Measurements from ENCODE around the gene EXOSC7. TPM values are rescaled to one million over a fixed set of nuclear protein-coding genes. Genes with fewer than 3 reads are reported as not detected.

The EXOSC7 gene
- total and polyA plus RNA-seq, 4 experiments from 2014 or later = 44.6 to 66.9 (median 47.3) TPM

GRCh38 chr3:45057557-45057956 lies 81.5 kb downstream of the EXOSC7 start:
- DNase-seq = no peak
- H3K9me3 Mint-ChIP-seq = no peaks in the 10 kb centered on the region
- peaks cover 4 to 8% of the 10 kb centered on the region in 2 donors for H3K27me3 Mint-ChIP-seq
- H3K4me3 ChIP-seq (ENCODE audit: low read length in 2 of 2) = no peak overlapping the region
- H3K4me1 Mint-ChIP-seq = peaks cover 0 to 7% (median 4%) of the 10 kb centered on the region in 4 donors
- H3K9me3 ChIP-seq (ENCODE audit: control insufficient read depth in 1 of 2, low read length in 2 of 2) = no peaks in the 10 kb centered on the region
- POLR2A ChIA-PET (ENCODE audit: partially characterized antibody) = no interaction called here
- intact Hi-C loops (cut with micrococcal nuclease) = no loop called here
- H3K27me3 ChIP-seq (ENCODE audit: insufficient read depth, low read length) = no peaks in the 10 kb centered on the region
- no peaks in the 10 kb centered on the region for H3K36me3 ChIP-seq (ENCODE audit: insufficient read depth, low read length)
- no peaks in the 10 kb centered on the region for H3K4me1 ChIP-seq (ENCODE audit: insufficient read depth, low read length)
- no peak overlapping the region for H3K4me3 Mint-ChIP-seq
- CTCF ChIA-PET (ENCODE audit: partially characterized antibody) = interaction anchor here (5.5 to 7.8 kb wide), 2 partner anchors 15 to 153 kb away, joined by 22 to 42 read pairs; no protein-coding TSS in a partner anchor
- no peak overlapping the region for H3K27ac Mint-ChIP-seq
- H3K27ac ChIP-seq (ENCODE audit: low read depth, low read length) = no peak overlapping the region
- H3K36me3 Mint-ChIP-seq = no peaks in the 10 kb centered on the region

GRCh38 chr3:45059132-45059531 lies 83.1 kb downstream of the EXOSC7 start:
- Mint-ChIP-seq H3K4me1 (peaks cover 0 to under 1% (median 0%) of the 10 kb centered on the region in 4 donors), H3K36me3 (no peaks in the 10 kb centered on the region), H3K27me3 (peaks cover 4 to 8% of the 10 kb centered on the region in 2 donors), H3K4me3 (no peak overlapping the region), H3K27ac (no peak overlapping the region), H3K9me3 (no peaks in the 10 kb centered on the region)
- CTCF ChIA-PET (ENCODE audit: partially characterized antibody) = no interaction called here
- POLR2A ChIA-PET (ENCODE audit: partially characterized antibody) = no interaction called here
- Histone ChIP-seq H3K36me3 (ENCODE audit: insufficient read depth, low read length) (no peaks in the 10 kb centered on the region), H3K4me1 (ENCODE audit: insufficient read depth, low read length) (no peaks in the 10 kb centered on the region), H3K27me3 (ENCODE audit: insufficient read depth, low read length) (no peaks in the 10 kb centered on the region), H3K9me3 (ENCODE audit: control insufficient read depth in 1 of 2, low read length in 2 of 2) (no peaks in the 10 kb centered on the region), H3K27ac (ENCODE audit: low read depth, low read length) (no peak overlapping the region), H3K4me3 (ENCODE audit: low read length in 2 of 2) (no peak overlapping the region)
- DNase-seq = no peak
- intact Hi-C loops (cut with micrococcal nuclease) = no loop called here

GRCh38 chr3:45060165-45060892 lies 84.3 kb downstream of the EXOSC7 start:
- intact Hi-C loops (cut with micrococcal nuclease) = no loop called here
- Histone ChIP-seq H3K9me3 (ENCODE audit: control insufficient read depth in 1 of 2, low read length in 2 of 2) (no peaks in the 10 kb centered on the region), H3K27me3 (ENCODE audit: insufficient read depth, low read length) (no peaks in the 10 kb centered on the region), H3K27ac (ENCODE audit: low read depth, low read length) (no peak overlapping the region), H3K4me1 (ENCODE audit: insufficient read depth, low read length) (peaks cover 12% of the 10 kb centered on the region), H3K36me3 (ENCODE audit: insufficient read depth, low read length) (no peaks in the 10 kb centered on the region), H3K4me3 (ENCODE audit: low read length in 2 of 2) (no peak overlapping the region)
- DNase-seq = no peak
- POLR2A ChIA-PET (ENCODE audit: partially characterized antibody) = no interaction called here
- peaks cover 10 to 11% (median 11%) of the 10 kb centered on the region in 4 donors for H3K4me1 Mint-ChIP-seq
- H3K4me3 Mint-ChIP-seq = no peak overlapping the region
- no peaks in the 10 kb centered on the region for H3K9me3 Mint-ChIP-seq
- H3K27me3 Mint-ChIP-seq = peaks cover 4 to 8% of the 10 kb centered on the region in 2 donors
- CTCF ChIA-PET (ENCODE audit: partially characterized antibody) = no interaction called here
- H3K27ac Mint-ChIP-seq = peak overlapping the region in 1 of 7 donors; percentile 59
- H3K36me3 Mint-ChIP-seq = no peaks in the 10 kb centered on the region

Other genes with a start within 250 kb of the EXOSC7 start
- gene ZNF501, start 246.6 kb upstream of the EXOSC7 start, total RNA-seq = 1 to 10 TPM; 7.4 to 7.5 TPM
- 1 to 10 TPM; 2.1 to 2.9 TPM for gene ZNF501, start 246.6 kb upstream of the EXOSC7 start, polyA plus RNA-seq
- gene KIAA1143, start 214.6 kb upstream of the EXOSC7 start, total RNA-seq = 10 to 100 TPM; 37.6 to 39.7 TPM
- gene KIAA1143, start 214.6 kb upstream of the EXOSC7 start, polyA plus RNA-seq = 10 to 100 TPM; 14.5 to 31.3 TPM
- under 1 TPM; 0.19 to 0.38 TPM for gene KIF15, start 214.4 kb upstream of the EXOSC7 start, total RNA-seq
- not detected for gene KIF15, start 214.4 kb upstream of the EXOSC7 start, polyA plus RNA-seq
- gene TMEM42, start 114.3 kb upstream of the EXOSC7 start, total RNA-seq = 10 to 100 TPM; 26.1 to 29.6 TPM
- 10 to 100 TPM; 32.2 to 55.4 TPM for gene TMEM42, start 114.3 kb upstream of the EXOSC7 start, polyA plus RNA-seq
- gene TGM4, start 101.6 kb upstream of the EXOSC7 start, total RNA-seq = not detected
- not detected for gene TGM4, start 101.6 kb upstream of the EXOSC7 start, polyA plus RNA-seq
- 10 to 100 TPM; 40.1 to 41.9 TPM for gene ZDHHC3, start 70 bp upstream of the EXOSC7 start, total RNA-seq
- gene ZDHHC3, start 70 bp upstream of the EXOSC7 start, polyA plus RNA-seq = 10 to 100 TPM; 35.4 to 36.1 TPM
- 1 to 10 TPM; 1.2 to 1.5 TPM for gene CLEC3B, start 50.1 kb downstream of the EXOSC7 start, total RNA-seq
- gene CLEC3B, start 50.1 kb downstream of the EXOSC7 start, polyA plus RNA-seq = not detected
- under 1 TPM; 0.35 to 0.44 TPM for gene CDCP1, start 170.1 kb downstream of the EXOSC7 start, total RNA-seq
- under 1 TPM; 0.24 to 0.60 TPM for gene CDCP1, start 170.1 kb downstream of the EXOSC7 start, polyA plus RNA-seq